ENCODE results near the gene CNTNAP1. TPM values are rescaled to one million over a fixed set of nuclear protein-coding genes. Genes with fewer than 3 reads are reported as not detected.

Gene CNTNAP1
- total and polyA plus RNA-seq, 10 of the 15 experiments (the other 5 are each of a cell fraction or from before 2014, with no cell fraction given) = 0.95 to 29.9 (median 10.4) TPM

- Histone ChIP-seq H3K4me2 (ENCODE audit: control insufficient read depth, insufficient read depth) (peak overlapping the region; percentile 81), H3K36me3 (ENCODE audit: control insufficient read depth in 2 of 2, insufficient read depth in 2 of 2, low read length in 1 of 2) (peaks cover 8 to 24% of the 10 kb centered on the region in 2 experiments; a peak in 3 of 4 replicates), H2AFZ (ENCODE audit: control insufficient read depth, low read depth, low read length) (no peak overlapping the region), H3K9ac (ENCODE audit: control insufficient read depth, insufficient read depth, low read length) (peak overlapping the region; percentile 87; the same call in 1 of the 2 replicates), H4K20me1 (ENCODE audit: control insufficient read depth, insufficient read depth) (no peaks in the 10 kb centered on the region), H3K79me2 (ENCODE audit: control insufficient read depth, insufficient read depth, low read length) (peaks cover 49% of the 10 kb centered on the region), H3K9me3 (replicated peaks; ENCODE audit: control insufficient read depth, insufficient read depth, low read length) (no peaks in the 10 kb centered on the region), H3K4me1 (ENCODE audit: control insufficient read depth, insufficient read depth, low read length) (peaks cover 14% of the 10 kb centered on the region), H3K27me3 (replicated peaks in 1 of 2; ENCODE audit: control insufficient read depth in 2 of 2, insufficient read depth in 2 of 2, low read length in 1 of 2) (no peaks in the 10 kb centered on the region), H3K27ac (ENCODE audit: control insufficient read depth, insufficient read depth) (peak overlapping the region; percentile 61), H3K4me3 (peak overlapping the region; percentile 98)
- ChIA-PET CTCF (interaction anchor here (0.9 to 10.1 kb wide), 17 partner anchors 9 to 145 kb away, joined by 3 to 239 read pairs (median 5); partner anchors contain the start of genes MLX, NAGLU, PSMC3IP and TUBG2), SMC1A (ENCODE audit: uncharacterized antibody, unreplicated experiment) (interaction anchor here (1.2 to 8.3 kb wide), 8 partner anchors 14 to 96 kb away, joined by 3 to 85 read pairs (median 6); partner anchors contain the start of genes RETREG3 and TUBG1), POLR2A (interaction anchor here (0.6 to 6.6 kb wide), 11 partner anchors 9 to 244 kb away, joined by 3 to 70 read pairs (median 3); partner anchors contain the start of genes RETREG3, TUBG1 and TUBG2), RAD21 (ENCODE audit: unreplicated experiment) (interaction anchor here (0.8 to 6.5 kb wide), 14 partner anchors 8 to 97 kb away, joined by 3 to 152 read pairs (median 8); partner anchors contain the start of genes PSMC3IP, RETREG3, TUBG1 and TUBG2)
- TF ChIP-seq BHLHE40 (IDR thresholded peaks at IDR 0.05; ENCODE audit: borderline replicate concordance in 1 of 2, low read depth in 2 of 2, low read length in 1 of 2) = no peak
- no peak for TF ChIP-seq JUND (IDR thresholded peaks at IDR 0.05; ENCODE audit: low read depth, low read length)
- TF ChIP-seq SKIL (IDR thresholded peaks at IDR 0.05; ENCODE audit: low read depth, poor library complexity, severe bottlenecking) = no peak
- TF ChIP-seq RB1 (IDR thresholded peaks at IDR 0.05; ENCODE audit: borderline replicate concordance) = no peak
- TF ChIP-seq CBX5 (IDR thresholded peaks at IDR 0.05; ENCODE audit: low read depth) = no peak
- in situ Hi-C loops (cut with MboI) = no loop called here
- no TSS peak for BruUV-seq (replicated peaks)
- DNase-seq (ENCODE audit: low read depth, low spot score) (no peak), ATAC-seq (no peak), FAIRE-seq (no peak)
- intact Hi-C loops (cut with micrococcal nuclease; ENCODE audit: unreplicated experiment) = no loop called here
- 20% methylated on average over 6 of the region's 9 CpGs for WGBS (ENCODE audit: insufficient coverage, insufficient replicate concordance, low lambda C conversion rate, missing lambda C conversion rate)
Observed at GRCh38 chr17:42674755-42675347, 7.5 kb upstream of the CNTNAP1 start.

Measured in GM12878 (cell line).